Measurements from ENCODE around the gene UBQLN2. TPM values are rescaled to one million over a fixed set of nuclear protein-coding genes. Genes with fewer than 3 reads are reported as not detected.
A peak's percentile ranks its signal among the peaks of the same experiment; 100 is the strongest.
"Not testable (repeated sequence)": the region's sequence is repeated elsewhere in the genome, so short reads cannot be mapped to it uniquely, and the experiment has no call there.

The UBQLN2 gene
- total and polyA plus RNA-seq, 4 donors, result 12.4 to 84.0 (median 51.6) TPM

GRCh38 chrX:56564921-56565840, 1.8 kb downstream of the UBQLN2 start:
- H3K4me1 ChIP-seq (ENCODE audit: control insufficient read depth, insufficient read depth, low read length), result peaks cover 5% of the 10 kb centered on the region
- H3K27me3 ChIP-seq (ENCODE audit: control insufficient read depth, insufficient read depth, low read length), result peaks cover 6% of the 10 kb centered on the region
- no peaks in the 10 kb centered on the region for H3K9me3 ChIP-seq (ENCODE audit: control insufficient read depth, insufficient read depth, low read length)
- peak overlapping the region; percentile 60 for H3K4me3 ChIP-seq (ENCODE audit: low read depth, low read length)
- H3K36me3 ChIP-seq (ENCODE audit: control insufficient read depth, insufficient read depth, low read length), result peaks cover 4% of the 10 kb centered on the region
- 43% methylated on average over 15 of the region's 20 CpGs for WGBS (ENCODE audit: insufficient coverage)
- peak in 3 of 6 donors; percentile 15 to 50 (median 19) for DNase-seq (ENCODE audit: low read depth in 4 of 6, low spot score in 6 of 6)
- peak overlapping the region; percentile 96 for H3K27ac ChIP-seq (ENCODE audit: low read depth, low read length)

GRCh38 chrX:56569378-56570057, 6.1 kb downstream of the UBQLN2 start:
- Histone ChIP-seq H3K36me3 (ENCODE audit: control insufficient read depth, insufficient read depth, low read length) (peaks cover 4% of the 10 kb centered on the region), H3K4me1 (ENCODE audit: control insufficient read depth, insufficient read depth, low read length) (peaks cover 5% of the 10 kb centered on the region), H3K4me3 (ENCODE audit: low read depth, low read length) (no peak overlapping the region), H3K27ac (ENCODE audit: low read depth, low read length) (no peak overlapping the region), H3K9me3 (ENCODE audit: control insufficient read depth, insufficient read depth, low read length) (no peaks in the 10 kb centered on the region), H3K27me3 (ENCODE audit: control insufficient read depth, insufficient read depth, low read length) (no peaks in the 10 kb centered on the region)
- DNase-seq (ENCODE audit: low read depth in 4 of 6, low spot score in 6 of 6), result no peak
- WGBS (ENCODE audit: insufficient coverage), result 80% methylated on average over 4 of the region's 6 CpGs

GRCh38 chrX:56572975-56573374, 9.5 kb downstream of the UBQLN2 start:
- no peak overlapping the region for H3K4me3 ChIP-seq (ENCODE audit: low read depth, low read length)
- no peaks in the 10 kb centered on the region for H3K4me1 ChIP-seq (ENCODE audit: control insufficient read depth, insufficient read depth, low read length)
- H3K27me3 ChIP-seq (ENCODE audit: control insufficient read depth, insufficient read depth, low read length), result no peaks in the 10 kb centered on the region
- peaks cover 2% of the 10 kb centered on the region for H3K9me3 ChIP-seq (ENCODE audit: control insufficient read depth, insufficient read depth, low read length)
- H3K36me3 ChIP-seq (ENCODE audit: control insufficient read depth, insufficient read depth, low read length), result no peaks in the 10 kb centered on the region
- 58% methylated on average over 1 of the region's 4 CpGs for WGBS (ENCODE audit: insufficient coverage)
- DNase-seq (ENCODE audit: low read depth in 4 of 6, low spot score in 6 of 6), result no peak
- H3K27ac ChIP-seq (ENCODE audit: low read depth, low read length), result no peak overlapping the region

- WGBS (ENCODE audit: insufficient coverage), result 83% methylated on average over 1 of the region's 3 CpGs
- H3K4me1 ChIP-seq (ENCODE audit: control insufficient read depth, insufficient read depth, low read length), result no peaks in the 10 kb centered on the region
Observed at GRCh38 chrX:56574861-56575260, 11.4 kb downstream of the UBQLN2 start.

GRCh38 chrX:56576721-56577120, 13.3 kb downstream of the UBQLN2 start:
- no peaks in the 10 kb centered on the region for H3K4me1 ChIP-seq (ENCODE audit: control insufficient read depth, insufficient read depth, low read length)
- H3K27me3 ChIP-seq (ENCODE audit: control insufficient read depth, insufficient read depth, low read length), result no peaks in the 10 kb centered on the region
- H3K9me3 ChIP-seq (ENCODE audit: control insufficient read depth, insufficient read depth, low read length), result peaks cover 3% of the 10 kb centered on the region
- no peak for DNase-seq (ENCODE audit: low read depth in 4 of 6, low spot score in 6 of 6)
- H3K27ac ChIP-seq (ENCODE audit: low read depth, low read length), result no peak overlapping the region
- no CpG with 5 or more reads among the region's 2 CpGs for WGBS (ENCODE audit: insufficient coverage)
- H3K36me3 ChIP-seq (ENCODE audit: control insufficient read depth, insufficient read depth, low read length), result no peaks in the 10 kb centered on the region
- H3K4me3 ChIP-seq (ENCODE audit: low read depth, low read length), result no peak overlapping the region

More at GRCh38 chrX:56574861-56575260, 11.4 kb downstream of the UBQLN2 start:
- no peaks in the 10 kb centered on the region for H3K36me3 ChIP-seq (ENCODE audit: control insufficient read depth, insufficient read depth, low read length)
- no peak for DNase-seq (ENCODE audit: low read depth in 4 of 6, low spot score in 6 of 6)
- no peak overlapping the region for H3K4me3 ChIP-seq (ENCODE audit: low read depth, low read length)
- H3K27ac ChIP-seq (ENCODE audit: low read depth, low read length), result no peak overlapping the region
- no peaks in the 10 kb centered on the region for H3K27me3 ChIP-seq (ENCODE audit: control insufficient read depth, insufficient read depth, low read length)
- peaks cover 2% of the 10 kb centered on the region for H3K9me3 ChIP-seq (ENCODE audit: control insufficient read depth, insufficient read depth, low read length)

- H3K36me3 ChIP-seq (ENCODE audit: control insufficient read depth, insufficient read depth, low read length), result no peaks in the 10 kb centered on the region
- H3K27ac ChIP-seq (ENCODE audit: low read depth, low read length), result no peak overlapping the region
- DNase-seq (ENCODE audit: low read depth in 4 of 6, low spot score in 6 of 6), result no peak
- no peak overlapping the region for H3K4me3 ChIP-seq (ENCODE audit: low read depth, low read length)
- no peaks in the 10 kb centered on the region for H3K4me1 ChIP-seq (ENCODE audit: control insufficient read depth, insufficient read depth, low read length)
- WGBS (ENCODE audit: insufficient coverage), result 75% methylated on average over 8 of the region's 11 CpGs
- H3K9me3 ChIP-seq (ENCODE audit: control insufficient read depth, insufficient read depth, low read length), result no peaks in the 10 kb centered on the region
- H3K27me3 ChIP-seq (ENCODE audit: control insufficient read depth, insufficient read depth, low read length), result peaks cover under 1% of the 10 kb centered on the region
Observed at GRCh38 chrX:56588397-56589188, 25.2 kb downstream of the UBQLN2 start.

GRCh38 chrX:56591830-56592229, 28.4 kb downstream of the UBQLN2 start:
- H3K9me3 ChIP-seq (ENCODE audit: control insufficient read depth, insufficient read depth, low read length); H3K36me3 ChIP-seq (ENCODE audit: control insufficient read depth, insufficient read depth, low read length); H3K27ac ChIP-seq (ENCODE audit: low read depth, low read length); H3K27me3 ChIP-seq (ENCODE audit: control insufficient read depth, insufficient read depth, low read length); DNase-seq (ENCODE audit: low read depth in 4 of 6, low spot score in 6 of 6); H3K4me3 ChIP-seq (ENCODE audit: low read depth, low read length); H3K4me1 ChIP-seq (ENCODE audit: control insufficient read depth, insufficient read depth, low read length): not testable (repeated sequence)
- WGBS (ENCODE audit: insufficient coverage), result no CpG with 5 or more reads among the region's 2 CpGs

GRCh38 chrX:56600141-56600540, 36.7 kb downstream of the UBQLN2 start:
- H3K36me3 ChIP-seq (ENCODE audit: control insufficient read depth, insufficient read depth, low read length), result no peaks in the 10 kb centered on the region
- no peak overlapping the region for H3K4me3 ChIP-seq (ENCODE audit: low read depth, low read length)
- no peaks in the 10 kb centered on the region for H3K27me3 ChIP-seq (ENCODE audit: control insufficient read depth, insufficient read depth, low read length)
- no CpG with 5 or more reads among the region's 2 CpGs for WGBS (ENCODE audit: insufficient coverage)
- DNase-seq (ENCODE audit: low read depth in 4 of 6, low spot score in 6 of 6), result no peak
- no peaks in the 10 kb centered on the region for H3K9me3 ChIP-seq (ENCODE audit: control insufficient read depth, insufficient read depth, low read length)
- no peaks in the 10 kb centered on the region for H3K4me1 ChIP-seq (ENCODE audit: control insufficient read depth, insufficient read depth, low read length)
- H3K27ac ChIP-seq (ENCODE audit: low read depth, low read length), result no peak overlapping the region

- Histone ChIP-seq H3K9me3 (ENCODE audit: control insufficient read depth, insufficient read depth, low read length) (no peaks in the 10 kb centered on the region), H3K27ac (ENCODE audit: low read depth, low read length) (no peak overlapping the region), H3K4me3 (ENCODE audit: low read depth, low read length) (no peak overlapping the region), H3K36me3 (ENCODE audit: control insufficient read depth, insufficient read depth, low read length) (no peaks in the 10 kb centered on the region), H3K4me1 (ENCODE audit: control insufficient read depth, insufficient read depth, low read length) (no peaks in the 10 kb centered on the region), H3K27me3 (ENCODE audit: control insufficient read depth, insufficient read depth, low read length) (peaks cover 3% of the 10 kb centered on the region)
- 60% methylated on average over 2 of the region's 3 CpGs for WGBS (ENCODE audit: insufficient coverage)
- DNase-seq (ENCODE audit: low read depth in 4 of 6, low spot score in 6 of 6), result no peak
Observed at GRCh38 chrX:56600987-56601386, 37.6 kb downstream of the UBQLN2 start.
